CD4-positive, alpha-beta memory T cell (primary cell): ENCODE data around the gene C2orf68. TPM values are rescaled to one million over a fixed set of nuclear protein-coding genes. Genes with fewer than 3 reads are reported as not detected.

ENCODE experiments used
- CTCF ChIA-PET: fragments of 350-600 bp; sonication (Branson Sonifier 250); formaldehyde crosslinking; loops from one replicate; lab custom pipeline; 2021; ENCODE audit warnings: inconsistent platforms; ENCODE audit not compliant: partially characterized antibody; lab: Charles Lee
- POLR2A ChIA-PET: fragments of 350-600 bp; sonication (Branson Sonifier 250); formaldehyde crosslinking; loops from one replicate; lab custom pipeline; 2021; ENCODE audit not compliant: partially characterized antibody; lab: Charles Lee
- DNase-seq, 5 donors: peaks; one replicate each; pipeline versions ENCODE4 v3.0.0 to v3.0.0-alpha.2; 2020 to 2022; ENCODE audit warnings: mixed read lengths in 1 of 5
- H3K27ac ChIP-seq: one replicate; pipeline ENCODE4 v1.7.0; 2013; ENCODE audit warnings: low read depth, low read length
- H3K27me3 ChIP-seq: 2 replicates; pipeline ENCODE4 v1.7.0; 2013; ENCODE audit warnings: mild to moderate bottlenecking, low read length, moderate library complexity; ENCODE audit not compliant: insufficient read depth
- H3K36me3 ChIP-seq: 2 replicates; pipeline ENCODE4 v1.7.0; 2013; ENCODE audit warnings: mild to moderate bottlenecking, low read length, moderate library complexity; ENCODE audit not compliant: insufficient read depth
- H3K4me1 ChIP-seq: 2 replicates; pipeline ENCODE4 v1.7.0; 2013; ENCODE audit warnings: mild to moderate bottlenecking, low read length, moderate library complexity; ENCODE audit not compliant: insufficient read depth
- H3K4me3 ChIP-seq, 2 donors: one replicate each; pipeline ENCODE4 v1.7.0; 2013; ENCODE audit warnings: low read length in 2 of 2, mild to moderate bottlenecking in 1 of 2
- H3K9me3 ChIP-seq, 2 donors: one replicate each; pipeline ENCODE4 v1.7.0; 2013; ENCODE audit warnings: low read length in 2 of 2, control low read depth in 1 of 2; ENCODE audit not compliant: control insufficient read depth in 1 of 2
- H3K27ac Mint-ChIP-seq, 7 donors: one replicate each; pipeline ENCODE4 v1.8.0; 2020 to 2021; ENCODE audit warnings: mixed read lengths in 7 of 7, mild to moderate bottlenecking in 6 of 7, inconsistent platforms in 3 of 7, moderate library complexity in 3 of 7
- H3K27me3 Mint-ChIP-seq, 2 donors: one replicate each; pipeline ENCODE4 v1.8.0; 2020 to 2021; ENCODE audit warnings: mixed read lengths in 2 of 2
- H3K36me3 Mint-ChIP-seq, 2 donors: one replicate each; pipeline ENCODE4 v1.8.0; 2020 to 2021; ENCODE audit warnings: mixed read lengths in 2 of 2, inconsistent platforms in 1 of 2, mild to moderate bottlenecking in 1 of 2
- H3K4me1 Mint-ChIP-seq, 4 donors: one replicate each; pipeline ENCODE4 v1.8.0; 2020 to 2021; ENCODE audit warnings: mixed read lengths in 4 of 4, mild to moderate bottlenecking in 1 of 4
- H3K4me3 Mint-ChIP-seq, 8 donors: one replicate each; pipeline ENCODE4 v1.8.0; 2020 to 2021; ENCODE audit warnings: mixed read lengths in 8 of 8, mild to moderate bottlenecking in 7 of 8, moderate library complexity in 6 of 8, inconsistent platforms in 3 of 8
- H3K9me3 Mint-ChIP-seq, 8 donors: one replicate each; pipeline ENCODE4 v1.8.0; 2020 to 2021; ENCODE audit warnings: mixed read lengths in 8 of 8, mild to moderate bottlenecking in 5 of 8, inconsistent platforms in 3 of 8, moderate library complexity in 1 of 8
- intact Hi-C: fragments of 100-400 bp; cut with micrococcal nuclease; formaldehyde crosslinking; loops from one replicate; pipeline ENCODE4 v1.15.1; 2023
- polyA plus RNA-seq, 2 donors: library from polyadenylated mRNA; unstranded; fragments of 300-500 nt; fragmentation: Illumina TruSeq; gene quantifications; one replicate each; pipeline ENCODE4 v1.2.3, GENCODE V29; 2021
- total RNA-seq, 2 experiments: library from RNA; stranded (reverse); gene quantifications; one replicate each; pipeline ENCODE4 v1.2.3, GENCODE V29; 2021

C2orf68 gene
- total and polyA plus RNA-seq, 4 experiments from 2014 or later, result 16.9 to 89.9 (median 53.3) TPM

DNA sequence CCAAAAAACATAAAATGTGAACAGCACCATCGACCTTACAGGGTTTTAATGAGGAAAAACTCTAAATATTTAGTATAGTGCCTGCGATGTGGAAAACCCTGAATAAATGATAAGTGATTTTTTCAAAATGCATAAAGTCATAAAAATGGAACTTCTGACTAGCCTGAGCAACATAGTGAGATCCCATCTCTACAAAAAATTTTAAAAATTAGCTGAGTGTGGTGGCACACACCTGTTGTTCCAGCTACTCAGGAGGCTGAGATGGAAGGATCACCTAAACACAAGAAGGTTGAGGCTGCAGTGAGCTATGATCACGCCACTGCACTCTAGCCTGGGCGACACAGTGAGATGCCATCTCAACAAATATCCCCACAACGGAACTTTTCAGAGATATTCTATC lies 54.7 kb downstream of the C2orf68 start:
- peaks cover 28% of the 10 kb centered on the region for H3K36me3 ChIP-seq
- CTCF ChIA-PET, result interaction anchor here (0.8 to 12.4 kb wide), 8 partner anchors 9 to 167 kb away, joined by 3 to 378 read pairs (median 8); partner anchors contain the start of genes MAT2A and SH2D6
- no peaks in the 10 kb centered on the region for H3K27me3 Mint-ChIP-seq
- H3K9me3 Mint-ChIP-seq, result no peaks in the 10 kb centered on the region
- no peak overlapping the region for H3K27ac ChIP-seq
- H3K9me3 ChIP-seq, result no peaks in the 10 kb centered on the region
- peaks cover 13 to 31% (median 22%) of the 10 kb centered on the region in 4 donors for H3K4me1 Mint-ChIP-seq
- intact Hi-C loops, result no loop called here
- DNase-seq, result no peak
- H3K4me3 ChIP-seq, result no peak overlapping the region
- peaks cover 19% of the 10 kb centered on the region for H3K4me1 ChIP-seq
- peaks cover 17 to 49% of the 10 kb centered on the region in 2 donors for H3K36me3 Mint-ChIP-seq
- no peak overlapping the region for H3K27ac Mint-ChIP-seq
- POLR2A ChIA-PET, result interaction anchor here (1.5 to 2.4 kb wide), 4 partner anchors 18 to 138 kb away, joined by 6 to 12 read pairs (median 9); partner anchors contain the start of genes MAT2A, SH2D6 and VAMP8
- H3K4me3 Mint-ChIP-seq, result no peak overlapping the region
- no peaks in the 10 kb centered on the region for H3K27me3 ChIP-seq

Other genes starting within 250 kb of the C2orf68 start
- 10 to 100 TPM; 25.6 to 38.5 TPM for gene CAPG, start 201.7 kb downstream of the C2orf68 start, total RNA-seq
- 100 to 1,000 TPM; 113 to 136 TPM for gene CAPG, start 201.7 kb downstream of the C2orf68 start, polyA plus RNA-seq
- gene SH2D6, start 193.4 kb downstream of the C2orf68 start, total RNA-seq, result 1 to 10 TPM; 1.5 to 1.6 TPM
- gene SH2D6, start 193.4 kb downstream of the C2orf68 start, polyA plus RNA-seq, result not detected
- gene MAT2A, start 72.9 kb downstream of the C2orf68 start, total RNA-seq, result 100 to 1,000 TPM; 177 to 182 TPM
- 100 to 1,000 TPM in 1 of 2 donors, 10 to 100 TPM in 1; 75.4 to 126 TPM for gene MAT2A, start 72.9 kb downstream of the C2orf68 start, polyA plus RNA-seq
- gene GGCX, start 50.6 kb downstream of the C2orf68 start, total RNA-seq, result 10 to 100 TPM; 28.5 to 38.1 TPM
- gene GGCX, start 50.6 kb downstream of the C2orf68 start, polyA plus RNA-seq, result 10 to 100 TPM in 1 of 2 donors, 1 to 10 TPM in 1; 8.4 to 11.0 TPM
- gene VAMP8, start 34.5 kb downstream of the C2orf68 start, total RNA-seq, result 100 to 1,000 TPM in 1 of 2 experiments, 10 to 100 TPM in 1; 98.5 to 107 TPM
- gene VAMP8, start 34.5 kb downstream of the C2orf68 start, polyA plus RNA-seq, result 100 to 1,000 TPM; 401 to 612 TPM
- gene VAMP5, start 27.6 kb downstream of the C2orf68 start, total RNA-seq, result 10 to 100 TPM; 25.5 to 25.6 TPM
- 100 to 1,000 TPM; 109 to 136 TPM for gene VAMP5, start 27.6 kb downstream of the C2orf68 start, polyA plus RNA-seq
- gene RNF181, start 16.3 kb downstream of the C2orf68 start, total RNA-seq, result 10 to 100 TPM; 73.6 to 77.1 TPM
- 100 to 1,000 TPM; 176 to 215 TPM for gene RNF181, start 16.3 kb downstream of the C2orf68 start, polyA plus RNA-seq
- gene TMEM150A, start 9.4 kb downstream of the C2orf68 start, total RNA-seq, result 10 to 100 TPM; 13.3 to 14.3 TPM
- 10 to 100 TPM; 15.3 to 17.9 TPM for gene TMEM150A, start 9.4 kb downstream of the C2orf68 start, polyA plus RNA-seq
- 10 to 100 TPM; 57.2 to 61.7 TPM for gene USP39, start 4.1 kb upstream of the C2orf68 start, total RNA-seq
- gene USP39, start 4.1 kb upstream of the C2orf68 start, polyA plus RNA-seq, result 10 to 100 TPM; 72.5 to 90.2 TPM
- not detected for gene SFTPB, start 56.1 kb upstream of the C2orf68 start, total RNA-seq
- not detected for gene SFTPB, start 56.1 kb upstream of the C2orf68 start, polyA plus RNA-seq
- 10 to 100 TPM; 17.2 to 20.0 TPM for gene GNLY, start 82.3 kb upstream of the C2orf68 start, total RNA-seq
- 10 to 100 TPM; 22.3 to 32.2 TPM for gene GNLY, start 82.3 kb upstream of the C2orf68 start, polyA plus RNA-seq
- gene ATOH8, start 141.9 kb upstream of the C2orf68 start, total RNA-seq, result not detected
- gene ATOH8, start 141.9 kb upstream of the C2orf68 start, polyA plus RNA-seq, result not detected